ENCODE measurements around the gene CAND2. TPM values are rescaled to one million over a fixed set of nuclear protein-coding genes. Genes with fewer than 3 reads are reported as not detected.

The CAND2 gene
- total and polyA plus RNA-seq, 7 donors: 0.60 to 24.9 (median 12.5) TPM; not detected in 1

- no peak overlapping the region for H3K4me3 ChIP-seq
- intact Hi-C loops (cut with DNase I): no loop called here
- no peak for DNase-seq
- 59 to 85% methylated on average over 53 to 54 of the region's 54 CpGs for WGBS, 2 donors
- H3K27ac ChIP-seq: no peak overlapping the region
- H3K9me3 ChIP-seq: no peaks in the 10 kb centered on the region
- no peaks in the 10 kb centered on the region for H3K36me3 ChIP-seq
- peaks cover 0 to 4% (median 0%) of the 10 kb centered on the region in 4 donors for H3K4me1 ChIP-seq
- no peak for TF ChIP-seq CTCF (IDR thresholded peaks at IDR 0.05)
- TF ChIP-seq POLR2A (IDR thresholded peaks at IDR 0.05): no peak
- H3K27me3 ChIP-seq: no peaks in the 10 kb centered on the region
Measured at GRCh38 chr3:12768579-12769527, 27.6 kb upstream of the CAND2 start.

GRCh38 chr3:12769761-12770160 is 26.7 kb upstream of the CAND2 start:
- Histone ChIP-seq H3K4me3 (no peak overlapping the region), H3K27me3 (no peaks in the 10 kb centered on the region), H3K4me1 (peaks cover 0 to 6% (median 0%) of the 10 kb centered on the region in 4 donors), H3K9me3 (no peaks in the 10 kb centered on the region), H3K27ac (no peak overlapping the region), H3K36me3 (no peaks in the 10 kb centered on the region)
- TF ChIP-seq EP300 (IDR thresholded peaks at IDR 0.05) (no peak), POLR2AphosphoS5 (IDR thresholded peaks at IDR 0.05) (no peak), CTCF (IDR thresholded peaks at IDR 0.05) (no peak), POLR2A (IDR thresholded peaks at IDR 0.05) (no peak)
- WGBS, 2 donors: 55 to 87% methylated on average over 2 of the region's 2 CpGs
- intact Hi-C loops (cut with DNase I): no loop called here
- no peak for DNase-seq

GRCh38 chr3:12771236-12771635 is 25.2 kb upstream of the CAND2 start:
- intact Hi-C loops (cut with DNase I): no loop called here
- DNase-seq: no peak
- Histone ChIP-seq H3K27me3 (no peaks in the 10 kb centered on the region), H3K4me1 (peaks cover 0 to 6% (median 0%) of the 10 kb centered on the region in 4 donors), H3K27ac (no peak overlapping the region), H3K4me3 (no peak overlapping the region), H3K9me3 (no peaks in the 10 kb centered on the region), H3K36me3 (no peaks in the 10 kb centered on the region)
- no peak for TF ChIP-seq POLR2AphosphoS5 (IDR thresholded peaks at IDR 0.05)
- TF ChIP-seq EP300 (IDR thresholded peaks at IDR 0.05): no peak
- no peak for TF ChIP-seq CTCF (IDR thresholded peaks at IDR 0.05)
- no peak for TF ChIP-seq POLR2A (IDR thresholded peaks at IDR 0.05)
- 88 to 94% methylated on average over 9 of the region's 9 CpGs for WGBS, 2 donors

- Histone ChIP-seq H3K9me3 (no peaks in the 10 kb centered on the region), H3K36me3 (no peaks in the 10 kb centered on the region), H3K27ac (no peak overlapping the region), H3K4me3 (no peak overlapping the region), H3K4me1 (peaks cover 0 to 6% (median 0%) of the 10 kb centered on the region in 4 donors), H3K27me3 (no peaks in the 10 kb centered on the region)
- TF ChIP-seq CTCF (IDR thresholded peaks at IDR 0.05) (no peak), POLR2A (IDR thresholded peaks at IDR 0.05) (no peak), POLR2AphosphoS5 (IDR thresholded peaks at IDR 0.05) (no peak)
- WGBS, 2 donors: 67 to 88% methylated on average over 5 of the region's 5 CpGs
- DNase-seq: no peak
- intact Hi-C loops (cut with DNase I): no loop called here
Measured at GRCh38 chr3:12772462-12772861, 24.0 kb upstream of the CAND2 start.
